Stimulated activated CD4-positive, alpha-beta T cell treated with anti-CD3 and anti-CD28 coated beads, TNF-alpha, amount 100 ng/mL, for 48 hours (primary cell): Measurements from ENCODE around the gene CYP26A1.
A peak's percentile ranks its signal among the peaks of the same experiment; 100 is the strongest.

Experiments used
- DNase-seq, 3 donors: peaks; one replicate each; pipeline ENCODE4 v3.0.0-alpha.2; 2020; ENCODE audit warnings: low read depth in 3 of 3

The CYP26A1 gene, protein sequence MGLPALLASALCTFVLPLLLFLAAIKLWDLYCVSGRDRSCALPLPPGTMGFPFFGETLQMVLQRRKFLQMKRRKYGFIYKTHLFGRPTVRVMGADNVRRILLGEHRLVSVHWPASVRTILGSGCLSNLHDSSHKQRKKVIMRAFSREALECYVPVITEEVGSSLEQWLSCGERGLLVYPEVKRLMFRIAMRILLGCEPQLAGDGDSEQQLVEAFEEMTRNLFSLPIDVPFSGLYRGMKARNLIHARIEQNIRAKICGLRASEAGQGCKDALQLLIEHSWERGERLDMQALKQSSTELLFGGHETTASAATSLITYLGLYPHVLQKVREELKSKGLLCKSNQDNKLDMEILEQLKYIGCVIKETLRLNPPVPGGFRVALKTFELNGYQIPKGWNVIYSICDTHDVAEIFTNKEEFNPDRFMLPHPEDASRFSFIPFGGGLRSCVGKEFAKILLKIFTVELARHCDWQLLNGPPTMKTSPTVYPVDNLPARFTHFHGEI

DNA sequence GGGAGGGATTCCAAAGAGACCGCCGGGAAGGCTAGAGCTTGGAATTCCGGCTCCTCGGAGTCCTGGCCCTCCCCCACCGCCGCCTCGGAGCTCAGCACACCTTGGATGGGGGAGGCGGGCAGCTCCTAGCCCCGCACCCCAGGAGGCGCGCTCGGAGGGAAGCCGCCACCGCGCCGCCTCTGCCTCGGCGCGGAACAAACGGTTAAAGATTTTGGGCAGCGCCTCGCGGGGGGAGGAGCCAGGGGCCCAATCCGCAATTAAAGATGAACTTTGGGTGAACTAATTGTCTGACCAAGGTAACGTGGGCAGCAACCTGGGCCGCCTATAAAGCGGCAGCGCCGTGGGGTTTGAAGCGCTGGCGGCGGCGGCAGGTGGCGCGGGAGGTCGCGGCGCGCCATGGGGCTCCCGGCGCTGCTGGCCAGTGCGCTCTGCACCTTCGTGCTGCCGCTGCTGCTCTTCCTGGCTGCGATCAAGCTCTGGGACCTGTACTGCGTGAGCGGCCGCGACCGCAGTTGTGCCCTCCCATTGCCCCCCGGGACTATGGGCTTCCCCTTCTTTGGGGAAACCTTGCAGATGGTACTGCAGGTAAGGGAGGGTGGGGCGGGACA lies at the start of gene CYP26A1:
TSS of gene CYP26A1 (plus strand) at position 355 of the 608 bp plus-strand sequence. CDS start at position 397, 42 bp downstream.
- DNase-seq = no peak

DNA sequence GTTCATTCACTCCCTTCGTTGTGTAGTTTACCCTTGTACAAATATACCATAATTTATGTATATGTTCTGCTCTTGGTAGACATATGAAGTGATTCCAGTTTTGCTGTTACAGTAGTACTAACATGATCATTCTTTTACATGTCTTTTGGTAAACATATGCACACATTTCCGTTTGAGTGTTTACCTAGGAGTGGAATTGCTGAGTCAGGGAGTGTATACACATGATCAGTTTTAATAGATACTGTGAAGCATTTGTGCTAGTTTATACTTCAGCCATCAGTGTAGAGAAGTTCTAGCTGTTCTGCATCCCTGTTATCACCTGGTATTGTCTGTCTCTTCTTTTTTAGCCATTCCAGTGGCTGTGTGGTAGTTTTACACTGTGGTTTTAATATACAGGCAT lies 47.6 kb upstream of the CYP26A1 start:
- DNase-seq = no peak

DNA sequence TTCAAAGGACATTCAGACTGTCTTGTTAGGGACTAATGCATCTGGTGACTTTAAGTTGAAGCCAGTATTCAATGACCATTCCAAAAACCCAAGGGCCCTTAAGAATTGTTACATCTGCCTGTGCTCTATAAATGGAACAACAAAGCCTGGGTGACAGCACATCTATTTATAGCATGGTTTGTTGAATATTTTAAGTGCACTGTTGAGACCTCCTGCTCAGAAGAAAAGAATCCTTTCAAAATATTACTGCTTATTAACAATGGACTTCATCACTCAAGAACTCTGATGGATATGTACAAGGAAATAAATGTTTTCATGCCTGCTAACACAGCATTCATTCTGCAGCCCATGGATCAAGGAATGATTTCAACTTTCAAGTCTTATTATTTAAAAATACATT lies 46.2 kb upstream of the CYP26A1 start:
- DNase-seq = no peak

DNA sequence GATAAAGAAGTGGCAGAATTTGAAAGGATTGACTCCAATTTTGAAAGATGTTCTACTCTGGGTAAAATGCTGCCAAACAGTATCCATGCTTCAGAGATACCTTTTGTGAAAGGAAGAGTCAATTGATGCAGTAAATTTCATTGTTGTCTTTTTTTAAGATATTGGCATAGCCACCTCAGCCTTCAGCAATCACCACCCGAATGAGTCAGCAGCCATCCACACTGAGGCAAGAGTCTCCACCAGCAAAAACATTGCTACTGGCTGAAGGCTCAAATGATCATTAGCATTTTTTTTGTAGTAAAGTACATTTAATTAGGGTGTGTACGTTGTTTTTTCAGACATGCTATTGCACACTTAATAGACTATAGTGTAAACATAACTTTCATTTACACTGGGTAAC lies 44.8 kb upstream of the CYP26A1 start:
- DNase-seq = no peak

DNA sequence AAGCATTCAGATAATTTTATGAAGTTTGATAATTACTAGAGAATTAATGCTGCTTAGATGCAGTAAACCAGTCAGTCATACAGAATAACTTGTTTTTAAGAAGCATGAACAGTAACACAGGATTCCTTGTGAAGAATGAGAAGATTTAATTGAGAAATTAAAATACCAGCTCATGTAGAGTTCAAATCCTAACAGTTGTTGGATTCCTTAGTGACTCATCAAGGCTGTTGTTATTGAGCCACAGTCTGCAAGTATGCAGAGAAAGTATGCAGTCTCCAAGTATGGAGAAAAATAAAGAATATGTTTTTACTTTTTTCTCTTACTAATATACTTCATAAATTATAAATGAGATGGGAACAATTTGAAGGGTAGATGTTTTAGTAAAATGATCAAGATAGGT lies 43.3 kb upstream of the CYP26A1 start:
- DNase-seq = no peak

DNA sequence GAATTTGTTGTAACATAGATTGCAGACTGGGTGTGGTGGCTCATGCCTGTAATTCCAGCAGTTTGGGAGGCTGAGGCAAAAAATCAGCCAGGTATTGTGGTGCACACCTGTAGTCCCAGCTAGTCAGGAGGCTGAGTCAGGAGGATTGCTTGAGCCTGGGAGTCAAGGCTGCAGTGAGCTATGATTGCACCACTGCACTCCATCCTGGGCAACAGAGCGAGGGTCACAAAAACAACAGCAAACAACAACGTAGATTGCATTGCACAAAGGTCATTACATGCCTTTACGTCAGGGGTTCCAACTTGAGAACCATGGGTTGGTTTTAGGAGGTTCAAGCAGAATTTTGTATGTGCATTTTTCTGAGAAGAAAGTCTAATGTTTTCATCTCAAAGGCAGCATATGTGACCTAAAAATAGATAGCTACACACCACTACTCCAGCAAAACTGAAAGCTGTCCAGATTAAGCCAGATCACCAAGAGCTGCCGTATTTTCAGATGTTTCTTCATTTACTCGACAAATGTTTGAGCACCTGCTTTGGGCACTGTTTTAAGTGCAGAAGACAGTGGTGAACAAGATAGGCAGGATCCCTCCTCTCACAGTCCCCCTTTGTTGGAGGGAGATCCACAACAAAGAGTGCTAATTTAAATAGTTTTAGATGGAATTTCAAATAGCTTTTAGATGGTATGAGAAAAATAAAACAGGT lies 41.4 kb upstream of the CYP26A1 start:
- DNase-seq = no peak

DNA sequence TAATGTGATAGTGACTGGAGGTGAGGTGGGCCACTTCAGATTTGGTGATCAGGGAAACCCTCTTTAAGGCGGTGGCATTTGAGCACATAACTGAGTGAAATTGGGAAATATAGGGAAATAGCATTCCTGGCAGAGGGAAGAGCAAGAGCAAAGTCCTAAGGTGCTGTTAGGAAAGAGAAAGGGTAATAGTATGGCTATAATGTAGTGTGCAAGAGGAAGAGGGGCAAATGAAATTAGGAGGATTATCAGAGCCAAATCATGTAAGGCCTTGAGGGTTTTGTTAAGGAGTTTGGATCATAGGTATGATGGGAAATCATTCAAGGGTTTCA lies 40.9 kb upstream of the CYP26A1 start:
- no peak for DNase-seq

DNA sequence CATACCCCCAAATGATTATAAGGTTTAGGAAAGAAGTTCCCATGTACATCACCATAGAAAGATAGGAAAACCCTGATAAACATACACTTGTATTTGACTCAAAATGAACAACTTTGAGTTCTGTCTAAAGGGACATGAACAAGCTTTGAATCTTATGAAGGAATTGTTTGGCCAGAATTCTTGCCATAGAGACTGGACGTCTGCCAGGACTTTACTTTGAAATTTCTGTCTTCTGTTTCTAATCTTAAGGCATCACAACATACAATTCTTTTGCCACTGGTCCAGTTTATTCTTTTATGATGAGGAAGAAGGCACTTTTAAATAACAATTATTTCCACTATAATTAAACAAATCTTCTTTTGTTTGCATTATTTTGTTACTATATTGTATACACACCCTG lies 39.3 kb upstream of the CYP26A1 start:
- no peak for DNase-seq

DNA sequence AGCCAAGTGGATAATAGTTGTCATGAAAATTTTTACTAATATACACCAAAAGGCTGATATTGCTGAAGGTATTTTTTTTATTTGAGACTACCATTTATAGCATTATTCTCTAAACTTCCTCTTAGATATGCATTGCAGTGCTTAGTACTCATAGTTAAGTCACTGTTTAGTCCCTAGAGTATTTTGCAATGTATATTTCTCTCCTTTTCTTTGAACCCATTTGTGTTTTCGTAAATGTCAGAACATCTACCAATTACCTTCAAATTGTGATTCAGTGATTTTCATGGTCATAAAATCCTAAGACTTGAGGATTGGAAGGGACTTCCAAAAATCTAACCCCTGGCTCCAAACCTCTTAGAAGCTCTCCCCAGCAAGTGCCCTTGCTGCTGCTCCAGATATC lies 34.6 kb upstream of the CYP26A1 start:
- no peak for DNase-seq

DNA sequence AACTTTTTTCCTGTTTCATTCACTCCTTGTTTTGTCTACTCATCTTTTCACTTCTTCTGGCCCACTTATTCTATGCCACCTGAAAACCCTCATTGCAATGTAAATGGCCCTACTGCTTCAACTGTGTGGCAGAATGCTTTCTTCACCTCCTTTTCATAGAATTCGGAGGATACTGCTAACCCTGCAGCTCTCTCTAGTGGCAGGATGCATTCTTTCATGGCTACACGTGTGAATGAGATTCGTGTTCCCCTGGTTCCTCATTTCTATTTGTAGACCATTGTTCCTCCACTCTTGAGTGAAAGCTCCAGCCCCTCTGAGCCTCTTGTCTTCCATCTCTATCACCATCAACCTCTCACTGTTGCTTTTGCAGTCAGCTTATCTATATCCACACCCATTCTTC lies 34.0 kb upstream of the CYP26A1 start:
- DNase-seq = no peak

DNA sequence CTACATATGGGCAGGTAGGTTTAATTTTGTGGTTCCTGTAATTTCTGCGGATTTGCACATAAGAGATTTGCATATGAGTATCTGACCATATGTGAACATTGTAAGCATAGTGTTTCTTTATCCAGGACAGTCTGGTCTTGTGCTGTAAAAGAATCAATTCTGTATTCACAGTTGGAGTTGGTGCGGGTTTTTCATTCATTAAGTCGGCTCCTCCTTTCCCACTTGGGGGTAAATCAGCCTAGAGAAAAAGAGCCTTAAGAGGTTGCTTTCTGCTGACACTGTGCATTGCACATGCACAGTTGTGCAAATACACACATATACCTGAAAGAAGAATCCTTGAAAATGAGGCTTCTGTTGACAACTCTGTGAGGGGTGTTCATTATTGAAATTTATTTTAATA lies 19.2 kb upstream of the CYP26A1 start:
- DNase-seq = no peak

DNA sequence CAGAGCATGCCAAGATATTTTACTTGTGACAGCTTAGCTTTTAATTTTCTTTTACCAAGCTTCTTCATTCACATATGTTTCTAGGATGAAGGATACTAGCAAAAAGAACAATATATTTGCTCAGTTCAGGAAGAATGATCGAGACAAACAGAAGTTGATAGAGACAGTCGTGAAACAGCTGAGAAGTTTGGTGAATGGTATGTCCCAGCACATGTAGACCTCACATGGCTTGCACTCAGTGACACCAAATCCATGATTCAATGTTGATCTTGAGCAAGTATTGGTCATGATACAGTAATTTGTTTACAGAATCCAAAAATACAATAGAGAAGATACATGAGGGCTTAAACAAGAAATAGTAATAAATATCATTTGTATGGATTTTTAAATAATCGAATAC lies 15.6 kb upstream of the CYP26A1 start:
- DNase-seq = no peak

DNA sequence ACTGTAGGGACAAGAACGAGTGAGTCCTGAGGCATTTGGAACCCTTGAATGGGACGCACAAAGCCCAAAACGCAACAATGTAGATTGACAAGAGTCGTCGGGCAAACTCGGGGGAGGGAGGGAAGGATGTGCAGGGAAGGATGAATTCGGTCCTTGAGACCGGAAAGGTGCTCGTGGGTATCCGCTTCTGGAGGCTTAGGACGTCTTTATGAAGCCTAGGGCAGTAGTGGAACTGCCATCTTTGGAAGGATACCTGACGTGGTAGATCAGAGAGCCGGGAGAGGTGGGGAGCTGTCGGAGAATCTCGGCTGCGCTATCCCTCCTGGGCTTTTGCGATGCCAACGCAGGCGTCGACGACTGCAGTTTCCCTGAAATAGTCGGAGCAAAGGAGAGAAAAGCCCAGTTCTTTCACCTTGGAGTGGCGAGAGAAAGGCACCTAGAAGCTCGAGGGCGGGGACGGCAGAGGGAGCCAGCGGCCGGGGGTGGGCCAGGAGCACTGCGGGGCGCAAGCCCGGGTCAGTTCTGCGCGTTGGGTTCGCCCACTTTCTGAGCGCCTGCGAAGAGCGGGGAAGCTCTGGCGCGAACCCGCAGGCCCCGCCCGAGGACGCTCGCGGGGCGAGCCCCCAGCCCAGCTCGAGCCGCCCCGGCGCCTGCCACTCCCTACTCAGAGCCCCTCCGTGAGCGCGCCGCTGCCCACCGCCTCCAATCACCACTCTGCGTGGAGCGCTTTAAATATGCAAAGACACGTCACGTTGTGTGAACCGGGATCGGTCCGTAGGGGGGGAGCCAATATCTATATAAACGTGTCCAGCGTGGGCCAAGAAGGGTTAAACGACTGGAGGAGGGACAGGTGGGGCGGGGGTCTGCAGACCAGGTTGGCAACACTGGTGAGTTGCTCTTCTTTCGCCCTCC lies 13.5 kb upstream of the CYP26A1 start, which contains the start of gene CYP26C1:
TSS of gene CYP26C1 (plus strand) at position 824 of the 912 bp plus-strand sequence. CDS start 466 bp downstream, outside the sequence.
- DNase-seq = no peak

DNA sequence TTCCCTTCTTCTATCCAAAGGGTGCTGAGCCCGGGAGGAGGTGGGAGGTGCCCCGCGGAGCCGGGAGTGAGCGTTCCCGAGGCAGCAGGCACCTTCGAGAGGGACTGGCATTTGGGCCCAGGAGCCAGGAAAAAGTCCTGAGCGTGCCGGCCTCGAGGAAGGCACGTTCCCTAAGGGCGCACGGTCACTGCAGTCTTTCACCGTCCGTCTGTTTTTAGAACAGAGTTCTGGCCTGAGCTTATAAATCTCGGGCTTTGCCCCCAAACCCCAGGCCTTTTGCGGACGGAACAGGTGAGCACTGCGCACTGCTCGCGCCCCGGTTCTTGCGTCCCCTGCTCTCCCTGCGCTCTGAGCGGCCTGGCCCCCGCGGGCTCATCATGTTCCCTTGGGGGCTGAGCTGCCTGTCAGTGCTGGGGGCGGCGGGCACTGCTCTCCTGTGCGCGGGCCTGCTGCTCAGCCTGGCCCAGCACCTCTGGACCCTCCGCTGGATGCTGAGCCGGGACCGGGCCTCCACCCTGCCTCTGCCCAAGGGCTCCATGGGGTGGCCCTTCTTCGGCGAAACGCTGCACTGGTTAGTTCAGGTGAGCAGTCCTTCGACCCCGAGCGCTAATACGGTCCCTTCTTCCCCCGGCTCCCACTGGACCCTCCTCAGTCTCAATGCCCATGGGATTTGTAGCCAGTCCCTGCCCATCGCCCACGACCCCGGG lies 12.7 kb upstream of the CYP26A1 start:
- no peak for DNase-seq

DNA sequence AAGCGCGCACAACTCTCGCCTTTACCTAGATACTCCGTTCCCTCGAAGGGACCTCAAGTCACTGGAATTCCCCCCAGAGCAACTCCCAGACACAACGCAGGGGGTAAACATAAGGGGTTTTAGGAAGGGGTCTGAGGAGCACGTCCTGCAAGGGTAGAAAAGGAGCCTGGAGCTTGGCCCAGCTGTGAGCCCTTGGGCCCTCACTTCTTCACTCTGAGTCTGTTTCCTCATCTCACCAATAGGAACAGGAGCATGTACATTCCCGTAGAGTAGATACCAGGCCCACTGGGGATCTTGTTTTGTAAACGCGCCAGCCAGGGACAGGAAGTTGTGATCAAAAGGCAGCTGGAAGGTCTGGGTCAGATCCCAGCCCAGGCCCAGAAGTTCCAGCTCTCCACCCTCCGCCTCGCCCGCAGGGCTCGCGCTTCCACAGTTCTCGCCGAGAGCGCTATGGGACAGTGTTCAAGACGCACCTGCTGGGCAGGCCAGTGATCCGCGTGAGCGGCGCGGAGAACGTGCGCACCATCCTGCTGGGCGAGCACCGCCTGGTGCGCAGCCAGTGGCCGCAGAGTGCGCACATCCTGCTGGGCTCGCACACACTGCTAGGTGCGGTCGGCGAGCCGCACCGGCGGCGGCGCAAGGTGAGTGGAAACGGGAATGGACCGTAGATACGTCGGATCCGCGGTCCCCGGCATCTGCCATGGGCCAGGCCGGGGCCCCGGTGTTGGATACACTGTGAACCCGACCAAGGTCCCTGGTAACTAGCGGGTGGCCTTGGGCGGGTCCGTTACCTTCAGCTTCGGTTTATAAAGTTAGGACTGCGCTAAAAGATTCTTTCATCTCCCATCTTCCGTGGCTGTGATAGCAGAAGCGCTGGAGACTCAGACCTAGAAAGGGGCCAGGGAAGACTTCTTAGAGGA lies 11.8 kb upstream of the CYP26A1 start:
- DNase-seq = no peak

DNA sequence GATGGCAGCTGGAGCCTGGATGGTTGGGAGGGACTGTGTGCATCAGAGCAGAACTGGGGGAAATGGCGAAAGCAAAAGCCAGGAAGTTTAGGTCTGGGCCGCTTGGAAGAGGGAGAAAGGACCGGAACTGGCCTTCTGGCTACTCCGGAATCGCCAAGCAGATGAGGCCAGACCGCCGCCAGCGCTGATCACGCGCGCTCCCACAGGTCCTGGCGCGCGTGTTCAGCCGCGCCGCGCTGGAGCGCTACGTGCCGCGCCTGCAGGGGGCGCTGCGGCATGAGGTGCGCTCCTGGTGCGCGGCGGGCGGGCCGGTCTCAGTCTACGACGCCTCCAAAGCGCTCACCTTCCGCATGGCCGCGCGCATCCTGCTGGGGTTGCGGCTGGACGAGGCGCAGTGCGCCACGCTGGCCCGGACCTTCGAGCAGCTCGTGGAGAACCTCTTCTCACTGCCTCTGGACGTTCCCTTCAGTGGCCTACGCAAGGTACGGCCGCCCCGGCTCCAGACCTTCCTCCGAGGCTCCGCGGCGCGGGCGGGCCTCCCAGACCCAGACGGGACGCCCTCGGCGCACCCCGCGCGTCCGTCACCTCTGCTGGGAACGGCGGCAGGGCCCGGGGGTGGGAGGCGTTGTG lies 11.1 kb upstream of the CYP26A1 start:
- peak in 2 of 3 donors; percentile 35 to 67 for DNase-seq

DNA sequence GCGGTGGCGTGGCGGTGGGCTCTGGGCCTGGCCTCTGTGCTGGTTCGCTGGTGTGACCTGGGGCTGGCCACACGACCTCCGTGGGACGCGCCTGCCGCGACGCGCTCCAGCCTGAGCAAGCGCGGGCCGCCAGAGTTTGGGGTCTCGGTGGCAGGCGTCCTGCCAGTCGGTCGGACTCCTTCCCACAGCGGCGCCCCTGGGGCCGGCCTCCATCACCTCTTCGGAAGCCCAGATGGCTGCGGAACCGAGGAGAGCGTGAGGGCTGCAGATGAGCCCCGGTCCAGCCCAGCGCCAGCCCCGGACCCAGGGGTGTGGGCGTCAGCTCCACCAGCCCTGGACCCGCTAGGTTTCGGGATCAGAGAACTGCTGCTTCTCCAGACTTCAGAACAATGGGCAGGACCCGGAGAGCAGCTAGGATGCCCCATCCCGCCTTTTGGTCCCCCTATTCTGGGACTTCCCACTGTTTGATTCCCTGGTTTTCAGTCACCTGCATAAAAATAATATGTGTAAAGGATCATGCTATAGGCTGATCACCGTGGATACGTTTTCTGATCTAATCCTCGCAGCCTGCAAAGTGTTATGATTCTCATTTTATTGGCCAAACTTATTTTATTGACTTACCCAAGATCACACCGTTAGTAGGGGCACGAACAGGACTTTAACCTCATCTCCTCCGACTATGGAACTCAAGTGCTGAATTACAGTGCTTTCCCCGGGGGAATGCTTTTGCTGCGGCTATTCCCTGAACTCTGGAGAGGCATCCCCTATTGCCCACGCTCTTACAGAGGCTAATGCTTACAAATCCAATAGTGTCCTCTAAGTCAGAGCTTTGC lies 10.3 kb upstream of the CYP26A1 start:
- no peak for DNase-seq

DNA sequence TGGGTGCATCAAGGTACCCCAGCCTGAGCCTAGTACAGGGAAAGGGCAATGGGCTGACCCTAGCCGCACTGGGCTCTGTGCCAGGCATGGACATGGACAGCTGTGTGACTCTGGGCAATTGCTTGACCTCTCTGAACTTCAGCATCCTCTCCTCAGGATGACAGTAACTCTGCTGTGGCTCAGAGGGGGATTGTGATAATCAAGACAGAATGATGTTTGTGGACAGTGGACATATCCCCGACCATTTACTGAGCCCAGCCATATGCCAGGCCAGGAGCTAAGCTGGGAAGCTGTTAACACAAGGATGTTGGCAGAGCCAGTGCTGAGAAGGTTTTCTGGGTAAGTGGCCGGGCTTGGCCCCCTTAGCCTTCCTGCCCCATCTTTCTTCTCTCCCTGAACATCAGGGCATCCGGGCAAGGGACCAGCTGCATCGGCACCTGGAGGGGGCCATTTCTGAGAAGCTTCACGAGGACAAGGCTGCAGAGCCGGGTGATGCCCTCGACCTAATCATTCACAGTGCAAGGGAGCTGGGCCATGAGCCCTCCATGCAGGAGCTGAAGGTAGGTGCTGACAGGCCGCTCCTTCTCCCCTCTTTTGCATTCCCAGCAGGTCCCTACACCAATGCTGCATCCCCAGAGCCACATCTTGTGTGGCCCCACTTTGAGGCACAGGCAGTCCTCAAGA lies 9.6 kb upstream of the CYP26A1 start:
- DNase-seq = no peak
